Breast epithelium (tissue), 3 donors: Measurements from ENCODE around the gene DDX41.

Source experiments
- CTCF ChIP-seq, 3 donors: fragments of 450-650 bp; IDR thresholded peaks; one replicate each; pipeline ENCODE4 v1.5.1; 2016 to 2017; ENCODE audit warnings: antibody characterized with exemption in 3 of 3, mild to moderate bottlenecking in 3 of 3, moderate library complexity in 3 of 3
- POLR2AphosphoS5 ChIP-seq, 3 donors: sonication (generic); formaldehyde crosslinking; IDR thresholded peaks; one replicate each; pipeline ENCODE4 v1.6.1; 2017; ENCODE audit warnings: antibody characterized with exemption in 3 of 3

GRCh38 chr5:177468685-177469628 lies 47.8 kb downstream of the DDX41 start:
- TF ChIP-seq CTCF (IDR thresholded peaks at IDR 0.05) (no peak), POLR2AphosphoS5 (IDR thresholded peaks at IDR 0.05) (no peak)
